HG02678 (cell line): ENCODE results near the gene ZFYVE28.

Experiments used
- ATAC-seq: cut with Tn5 transposase; IDR thresholded peaks from one replicate; pipeline ENCODE4 v1.9.1; 2021; ENCODE audit warnings: mild to moderate bottlenecking, moderate library complexity; ENCODE audit not compliant: unreplicated experiment

ZFYVE28 gene

GRCh38 chr4:2264481-2265041 lies 153.9 kb downstream of the ZFYVE28 start:
- ATAC-seq, result no peak

- no peak for ATAC-seq
Measured at GRCh38 chr4:2263926-2264321, 154.5 kb downstream of the ZFYVE28 start.

- ATAC-seq, result no peak
Measured at GRCh38 chr4:2262944-2263250, 155.5 kb downstream of the ZFYVE28 start.

- ATAC-seq, result peak; percentile 89
Measured at GRCh38 chr4:2262145-2262943, 156.1 kb downstream of the ZFYVE28 start.

- ATAC-seq, result peak; percentile 0
Measured at GRCh38 chr4:2261853-2262144, 156.6 kb downstream of the ZFYVE28 start, which contains the start of gene MXD4. MXD4 (minus strand) TSS chr4:2262109; CDS start chr4:2261980, 129 bp downstream.

GRCh38 chr4:2261110-2261852 lies 157.2 kb downstream of the ZFYVE28 start:
- peak; percentile 23 for ATAC-seq

- no peak for ATAC-seq
Measured at GRCh38 chr4:2260344-2261109, 157.9 kb downstream of the ZFYVE28 start.

- no peak for ATAC-seq
Measured at GRCh38 chr4:2259541-2260343, 158.7 kb downstream of the ZFYVE28 start.

GRCh38 chr4:2259036-2259540 lies 159.4 kb downstream of the ZFYVE28 start:
- ATAC-seq, result no peak

GRCh38 chr4:2258091-2259035 lies 160.1 kb downstream of the ZFYVE28 start:
- no peak for ATAC-seq

GRCh38 chr4:2257361-2258081 lies 160.9 kb downstream of the ZFYVE28 start:
- ATAC-seq, result no peak

- no peak for ATAC-seq
Measured at GRCh38 chr4:2256781-2257191, 161.7 kb downstream of the ZFYVE28 start.

GRCh38 chr4:2256156-2256731 lies 162.2 kb downstream of the ZFYVE28 start:
- ATAC-seq, result no peak

GRCh38 chr4:2255501-2256155 lies 162.8 kb downstream of the ZFYVE28 start:
- no peak for ATAC-seq

- no peak for ATAC-seq
Measured at GRCh38 chr4:2254665-2255500, 163.6 kb downstream of the ZFYVE28 start.

- no peak for ATAC-seq
Measured at GRCh38 chr4:2253160-2254084, 165.0 kb downstream of the ZFYVE28 start.
